ENCODE data around the gene B3GALNT2. TPM values are rescaled to one million over a fixed set of nuclear protein-coding genes. Genes with fewer than 3 reads are reported as not detected.
"Not testable (repeated sequence)": the region's sequence is repeated elsewhere in the genome, so short reads cannot be mapped to it uniquely, and the experiment has no call there.

B3GALNT2 gene
- polyA plus RNA-seq, 4 donors: 2.7 to 17.3 (median 5.5) TPM

DNA sequence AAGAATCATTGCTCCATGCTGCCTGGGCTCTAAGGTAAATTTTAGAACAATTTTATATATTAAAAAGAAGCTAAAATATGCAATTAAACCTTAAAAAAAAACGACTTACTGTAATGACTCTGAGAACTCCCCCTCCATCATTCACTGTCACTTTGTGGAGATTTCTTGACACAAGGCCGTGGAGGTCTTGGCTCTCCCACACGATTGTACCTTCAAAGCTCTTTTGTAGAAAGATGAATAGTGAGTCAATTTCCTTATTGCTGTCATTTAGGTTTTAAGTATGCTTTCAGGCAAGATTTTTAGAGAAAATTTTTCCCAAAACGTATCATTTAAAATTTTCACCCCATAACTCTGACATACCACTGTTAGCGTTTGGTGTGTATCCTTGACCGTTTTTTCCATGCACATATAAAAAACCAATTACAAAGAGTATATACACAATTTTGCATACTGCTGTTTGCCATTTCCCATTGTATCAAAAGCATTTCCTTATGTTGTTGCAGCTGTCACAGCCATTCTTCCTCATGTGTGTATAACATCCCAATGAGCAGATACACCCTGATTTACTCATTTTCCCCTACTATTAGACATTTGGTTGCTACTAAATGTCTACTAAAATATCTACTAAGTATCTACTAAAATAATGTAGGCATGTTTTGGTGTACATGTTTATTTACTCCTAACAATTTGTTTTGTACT lies 33.4 kb downstream of the B3GALNT2 start:
- Histone ChIP-seq H3K27me3 (ENCODE audit: control insufficient read depth in 3 of 3, insufficient read depth in 3 of 3, low read length in 3 of 3) (no peaks in the 10 kb centered on the region), H3K4me3 (ENCODE audit: low read depth in 1 of 3, low read length in 3 of 3) (no peak overlapping the region), H3K27ac (ENCODE audit: low read depth in 1 of 3, low read length in 2 of 3) (no peak overlapping the region), H3K9me3 (ENCODE audit: control insufficient read depth in 2 of 2, insufficient read depth in 1 of 2, low read depth in 1 of 2, low read length in 1 of 2) (no peaks in the 10 kb centered on the region), H3K36me3 (ENCODE audit: control insufficient read depth in 3 of 3, insufficient read depth in 2 of 3, low read depth in 1 of 3, low read length in 3 of 3) (peaks cover 2 to 26% (median 2%) of the 10 kb centered on the region in 3 donors), H3K4me1 (ENCODE audit: control insufficient read depth in 3 of 3, insufficient read depth in 2 of 3, low read depth in 1 of 3, low read length in 2 of 3) (no peaks in the 10 kb centered on the region)
- WGBS, 3 donors: 80 to 81% (median 81%) methylated on average over 6 of the region's 6 CpGs
- DNase-seq (no peak), FAIRE-seq (no peak)

DNA sequence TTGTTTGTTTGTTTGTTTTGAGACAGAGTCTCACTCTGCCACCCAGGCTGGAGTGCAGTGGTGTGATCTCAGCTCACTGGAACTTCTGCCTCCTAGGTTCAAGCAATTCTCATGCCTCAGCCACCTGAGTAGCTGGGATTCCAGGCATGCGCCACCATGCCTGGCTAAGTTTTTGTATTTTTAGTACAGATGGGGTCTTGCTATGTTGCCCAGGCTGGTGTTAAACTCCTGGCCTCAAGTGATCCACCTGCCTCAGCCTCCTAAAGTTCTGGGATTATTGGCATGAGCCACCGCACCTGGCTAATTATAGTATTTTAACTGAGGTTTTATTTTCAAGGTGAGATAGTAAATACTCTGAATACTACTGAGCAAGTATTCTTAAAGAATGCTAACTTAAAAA lies 34.4 kb downstream of the B3GALNT2 start:
- not testable (repeated sequence) for H3K9me3 ChIP-seq (ENCODE audit: control insufficient read depth in 2 of 2, insufficient read depth in 1 of 2, low read depth in 1 of 2, low read length in 1 of 2); FAIRE-seq
- WGBS, 3 donors: 93 to 100% (median 99%) methylated on average over 2 of the region's 2 CpGs

DNA sequence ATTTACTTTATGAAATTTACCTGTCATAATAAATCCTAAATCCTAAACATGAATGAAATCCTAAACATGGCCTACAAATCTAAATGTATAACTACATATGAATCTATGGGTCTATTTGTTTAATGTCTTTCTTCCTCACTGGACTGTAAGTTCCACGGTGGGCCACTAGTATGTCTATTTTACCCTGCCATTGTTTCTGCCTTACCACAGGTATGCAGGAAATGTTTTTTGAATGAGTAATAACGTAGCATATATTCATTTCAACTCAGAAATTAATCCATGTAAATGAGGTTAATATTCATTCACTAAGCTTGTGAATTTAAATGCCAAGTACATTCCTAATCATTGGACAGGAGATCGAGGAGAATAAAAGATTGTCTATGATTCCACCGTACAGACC lies 35.3 kb downstream of the B3GALNT2 start:
- 88 to 98% (median 91%) methylated on average over 4 of the region's 4 CpGs for WGBS, 3 donors
- no peaks in the 10 kb centered on the region for H3K27me3 ChIP-seq (ENCODE audit: control insufficient read depth in 3 of 3, insufficient read depth in 3 of 3, low read length in 3 of 3)
- peaks cover 0 to 5% of the 10 kb centered on the region in 2 donors for H3K9me3 ChIP-seq (ENCODE audit: control insufficient read depth in 2 of 2, insufficient read depth in 1 of 2, low read depth in 1 of 2, low read length in 1 of 2)
- H3K4me1 ChIP-seq (ENCODE audit: control insufficient read depth in 3 of 3, insufficient read depth in 2 of 3, low read depth in 1 of 3, low read length in 2 of 3): no peaks in the 10 kb centered on the region
- DNase-seq (no peak), FAIRE-seq (no peak)
- peaks cover 0 to 24% (median 3%) of the 10 kb centered on the region in 3 donors for H3K36me3 ChIP-seq (ENCODE audit: control insufficient read depth in 3 of 3, insufficient read depth in 2 of 3, low read depth in 1 of 3, low read length in 3 of 3)
- H3K27ac ChIP-seq (ENCODE audit: low read depth in 1 of 3, low read length in 2 of 3): no peak overlapping the region
- no peak overlapping the region for H3K4me3 ChIP-seq (ENCODE audit: low read depth in 1 of 3, low read length in 3 of 3)

More for the DNA sequence above, 34.4 kb downstream of the B3GALNT2 start:
- H3K36me3 ChIP-seq (ENCODE audit: control insufficient read depth in 3 of 3, insufficient read depth in 2 of 3, low read depth in 1 of 3, low read length in 3 of 3): peaks cover 0 to 20% (median 2%) of the 10 kb centered on the region in 3 donors
- not testable (repeated sequence) for DNase-seq; H3K27ac ChIP-seq (ENCODE audit: low read depth in 1 of 3, low read length in 2 of 3); H3K27me3 ChIP-seq (ENCODE audit: control insufficient read depth in 3 of 3, insufficient read depth in 3 of 3, low read length in 3 of 3); H3K4me3 ChIP-seq (ENCODE audit: low read depth in 1 of 3, low read length in 3 of 3); H3K4me1 ChIP-seq (ENCODE audit: control insufficient read depth in 3 of 3, insufficient read depth in 2 of 3, low read depth in 1 of 3, low read length in 2 of 3)

DNA sequence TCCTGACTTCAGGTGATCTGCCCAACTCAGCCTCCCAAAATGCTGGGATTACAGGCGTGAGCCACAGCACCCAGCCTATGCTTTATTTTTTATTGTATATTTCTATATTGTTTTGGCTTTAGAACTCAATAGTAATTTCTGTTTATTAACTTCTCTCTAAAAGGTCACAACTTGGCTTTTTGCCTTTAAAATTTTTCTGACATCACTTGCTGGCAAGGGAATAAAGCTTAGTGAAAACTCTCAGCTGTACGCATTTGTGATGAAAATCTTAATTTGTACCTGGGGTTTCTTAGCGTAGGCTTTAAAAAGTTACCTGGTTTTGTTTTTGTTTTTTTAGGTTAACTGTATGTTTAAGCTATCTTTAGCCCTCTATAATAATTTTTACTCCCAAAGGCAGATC lies 36.2 kb downstream of the B3GALNT2 start:
- no peaks in the 10 kb centered on the region for H3K4me1 ChIP-seq (ENCODE audit: control insufficient read depth in 3 of 3, insufficient read depth in 2 of 3, low read depth in 1 of 3, low read length in 2 of 3)
- FAIRE-seq (no peak), DNase-seq (no peak)
- no peak overlapping the region for H3K4me3 ChIP-seq (ENCODE audit: low read depth in 1 of 3, low read length in 3 of 3)
- WGBS, 3 donors: 79 to 88% (median 81%) methylated on average over 3 of the region's 3 CpGs
- no peaks in the 10 kb centered on the region for H3K27me3 ChIP-seq (ENCODE audit: control insufficient read depth in 3 of 3, insufficient read depth in 3 of 3, low read length in 3 of 3)
- peaks cover 0 to 5% of the 10 kb centered on the region in 2 donors for H3K9me3 ChIP-seq (ENCODE audit: control insufficient read depth in 2 of 2, insufficient read depth in 1 of 2, low read depth in 1 of 2, low read length in 1 of 2)
- H3K27ac ChIP-seq (ENCODE audit: low read depth in 1 of 3, low read length in 2 of 3): no peak overlapping the region
- H3K36me3 ChIP-seq (ENCODE audit: control insufficient read depth in 3 of 3, insufficient read depth in 2 of 3, low read depth in 1 of 3, low read length in 3 of 3): peaks cover 0 to 24% (median 2%) of the 10 kb centered on the region in 3 donors

DNA sequence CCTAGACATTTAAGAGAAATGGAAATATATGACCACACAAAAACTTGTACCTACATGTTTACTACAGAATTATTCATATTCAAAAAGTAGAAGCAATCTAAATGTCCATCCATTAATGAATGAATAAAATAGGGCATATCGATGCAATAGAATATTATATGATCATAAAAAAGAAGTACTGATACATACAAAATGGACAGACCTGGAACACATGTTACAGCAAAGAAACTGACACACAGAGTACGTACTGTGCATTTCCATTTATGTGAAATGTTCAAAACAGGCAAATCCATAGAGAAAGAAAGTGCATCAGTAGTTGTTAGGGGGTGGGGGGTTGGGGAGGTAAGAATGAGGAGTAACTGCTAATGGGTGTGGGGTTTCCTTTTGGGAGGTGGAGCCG lies 39.2 kb downstream of the B3GALNT2 start:
- no peak for DNase-seq
- H3K9me3 ChIP-seq (ENCODE audit: control insufficient read depth in 2 of 2, insufficient read depth in 1 of 2, low read depth in 1 of 2, low read length in 1 of 2): peaks cover 0 to 5% of the 10 kb centered on the region in 2 donors
- H3K4me1 ChIP-seq (ENCODE audit: control insufficient read depth in 3 of 3, insufficient read depth in 2 of 3, low read depth in 1 of 3, low read length in 2 of 3): no peaks in the 10 kb centered on the region
- 90 to 94% (median 93%) methylated on average over 3 of the region's 3 CpGs for WGBS, 3 donors
- H3K27ac ChIP-seq (ENCODE audit: low read depth in 1 of 3, low read length in 2 of 3): no peak overlapping the region
- no peak overlapping the region for H3K4me3 ChIP-seq (ENCODE audit: low read depth in 1 of 3, low read length in 3 of 3)
- no peak for FAIRE-seq
- H3K27me3 ChIP-seq (ENCODE audit: control insufficient read depth in 3 of 3, insufficient read depth in 3 of 3, low read length in 3 of 3): no peaks in the 10 kb centered on the region
- peaks cover 0 to 16% (median 2%) of the 10 kb centered on the region in 3 donors for H3K36me3 ChIP-seq (ENCODE audit: control insufficient read depth in 3 of 3, insufficient read depth in 2 of 3, low read depth in 1 of 3, low read length in 3 of 3)

DNA sequence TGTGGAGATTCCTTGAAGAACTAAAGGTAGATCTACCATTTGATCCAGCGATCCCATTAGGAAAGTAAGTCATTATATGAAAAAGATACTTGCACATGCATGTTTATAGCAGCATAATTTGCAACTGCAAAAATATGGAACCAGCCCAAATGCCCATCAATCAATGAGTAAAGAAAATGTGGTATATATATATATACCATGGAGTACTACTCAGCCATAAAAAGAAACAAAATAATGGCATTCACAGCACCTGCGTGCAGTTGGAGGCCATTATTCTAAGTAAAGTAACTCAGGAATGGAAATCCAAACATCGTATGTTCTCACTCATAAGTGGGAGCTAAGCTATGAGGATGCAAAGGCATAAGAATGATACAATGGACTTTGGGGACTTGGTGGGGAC lies 41.4 kb downstream of the B3GALNT2 start:
- not testable (repeated sequence) for DNase-seq; H3K36me3 ChIP-seq (ENCODE audit: control insufficient read depth in 3 of 3, insufficient read depth in 2 of 3, low read depth in 1 of 3, low read length in 3 of 3); H3K9me3 ChIP-seq (ENCODE audit: control insufficient read depth in 2 of 2, insufficient read depth in 1 of 2, low read depth in 1 of 2, low read length in 1 of 2); H3K4me3 ChIP-seq (ENCODE audit: low read depth in 1 of 3, low read length in 3 of 3); H3K4me1 ChIP-seq (ENCODE audit: control insufficient read depth in 3 of 3, insufficient read depth in 2 of 3, low read depth in 1 of 3, low read length in 2 of 3); H3K27ac ChIP-seq (ENCODE audit: low read depth in 1 of 3, low read length in 2 of 3); H3K27me3 ChIP-seq (ENCODE audit: control insufficient read depth in 3 of 3, insufficient read depth in 3 of 3, low read length in 3 of 3); FAIRE-seq
- 97 to 99% (median 98%) methylated on average over 3 of the region's 3 CpGs for WGBS, 3 donors

DNA sequence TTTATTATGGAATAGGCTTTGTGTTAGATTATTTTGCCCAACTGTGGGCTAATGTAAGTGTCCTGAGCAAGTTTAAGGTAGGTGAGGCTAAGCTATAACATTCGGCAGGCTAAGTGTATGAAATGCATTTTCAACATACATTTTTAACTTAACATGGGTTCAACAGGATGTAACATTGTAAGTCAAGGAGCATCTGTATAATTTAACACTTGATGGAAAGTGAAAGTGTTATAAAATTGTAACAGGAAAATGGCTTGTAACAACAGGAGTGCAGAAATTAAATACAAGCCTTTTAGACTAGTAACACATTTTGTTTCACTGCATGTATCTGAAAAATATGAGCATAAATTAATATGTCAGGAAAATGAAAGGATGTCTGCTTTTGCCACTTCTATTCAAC lies 42.3 kb downstream of the B3GALNT2 start:
- Histone ChIP-seq H3K4me3 (ENCODE audit: low read depth in 1 of 3, low read length in 3 of 3) (no peak overlapping the region), H3K36me3 (ENCODE audit: control insufficient read depth in 3 of 3, insufficient read depth in 2 of 3, low read depth in 1 of 3, low read length in 3 of 3) (peaks cover 2 to 7% (median 2%) of the 10 kb centered on the region in 3 donors), H3K27me3 (ENCODE audit: control insufficient read depth in 3 of 3, insufficient read depth in 3 of 3, low read length in 3 of 3) (no peaks in the 10 kb centered on the region), H3K4me1 (ENCODE audit: control insufficient read depth in 3 of 3, insufficient read depth in 2 of 3, low read depth in 1 of 3, low read length in 2 of 3) (no peaks in the 10 kb centered on the region), H3K9me3 (ENCODE audit: control insufficient read depth in 2 of 2, insufficient read depth in 1 of 2, low read depth in 1 of 2, low read length in 1 of 2) (peaks cover 0 to 5% of the 10 kb centered on the region in 2 donors), H3K27ac (ENCODE audit: low read depth in 1 of 3, low read length in 2 of 3) (no peak overlapping the region)
- 71 to 94% (median 76%) methylated on average over 1 of the region's 1 CpG for WGBS, 3 donors
- no peak for FAIRE-seq
- no peak for DNase-seq

DNA sequence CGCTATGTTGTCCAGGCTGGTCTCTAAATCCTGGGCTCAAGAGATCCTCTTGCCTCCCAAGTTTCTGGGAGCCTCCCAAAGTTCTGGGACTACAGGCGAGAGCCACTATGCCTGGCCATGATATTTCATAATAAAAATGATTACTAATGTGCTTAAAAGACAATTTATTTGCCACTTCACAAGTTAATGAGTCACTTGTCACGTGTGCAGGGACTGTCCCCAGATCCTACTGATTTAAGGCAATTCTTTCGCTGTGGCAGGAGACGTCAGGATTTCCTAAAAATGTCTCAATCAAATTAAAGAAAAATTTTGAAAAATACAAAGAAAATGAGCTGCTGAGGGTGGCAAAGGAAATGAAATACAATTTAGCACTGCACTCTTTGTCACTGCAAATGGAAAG lies 43.5 kb downstream of the B3GALNT2 start:
- Histone ChIP-seq H3K36me3 (ENCODE audit: control insufficient read depth in 3 of 3, insufficient read depth in 2 of 3, low read depth in 1 of 3, low read length in 3 of 3) (peaks cover 2 to 10% (median 2%) of the 10 kb centered on the region in 3 donors), H3K27ac (ENCODE audit: low read depth in 1 of 3, low read length in 2 of 3) (no peak overlapping the region), H3K9me3 (ENCODE audit: control insufficient read depth in 2 of 2, insufficient read depth in 1 of 2, low read depth in 1 of 2, low read length in 1 of 2) (peaks cover 0 to 5% of the 10 kb centered on the region in 2 donors), H3K4me3 (ENCODE audit: low read depth in 1 of 3, low read length in 3 of 3) (no peak overlapping the region), H3K27me3 (ENCODE audit: control insufficient read depth in 3 of 3, insufficient read depth in 3 of 3, low read length in 3 of 3) (no peaks in the 10 kb centered on the region), H3K4me1 (ENCODE audit: control insufficient read depth in 3 of 3, insufficient read depth in 2 of 3, low read depth in 1 of 3, low read length in 2 of 3) (no peaks in the 10 kb centered on the region)
- DNase-seq (no peak), FAIRE-seq (no peak)
- whole genome bisulfite sequencing, 3 donors: 87 to 91% (median 88%) methylated on average over 5 of the region's 5 CpGs

DNA sequence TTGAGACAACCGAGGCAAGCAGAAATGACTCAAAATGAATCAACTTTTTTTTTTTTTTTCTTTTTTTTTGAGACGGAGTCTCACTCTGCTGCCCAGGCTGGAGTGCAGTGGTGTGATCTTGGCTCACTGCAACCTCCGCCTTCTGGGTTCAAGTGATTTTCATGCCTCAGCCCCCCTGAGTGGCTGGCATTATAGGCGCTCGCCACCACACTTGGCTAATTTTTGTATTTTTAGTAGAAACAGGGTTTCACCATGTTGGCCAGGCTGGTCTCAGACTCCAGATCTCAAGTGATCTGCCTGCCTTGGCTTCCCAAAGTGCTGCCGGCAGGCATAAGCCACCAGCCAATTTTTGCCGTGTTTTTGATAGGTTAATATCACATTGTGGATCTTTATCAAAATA lies 46.4 kb downstream of the B3GALNT2 start:
- WGBS, 3 donors: 96 to 99% (median 97%) methylated on average over 7 of the region's 7 CpGs
- not testable (repeated sequence) for H3K4me3 ChIP-seq (ENCODE audit: low read depth in 1 of 3, low read length in 3 of 3); FAIRE-seq; H3K9me3 ChIP-seq (ENCODE audit: control insufficient read depth in 2 of 2, insufficient read depth in 1 of 2, low read depth in 1 of 2, low read length in 1 of 2); H3K27ac ChIP-seq (ENCODE audit: low read depth in 1 of 3, low read length in 2 of 3); H3K27me3 ChIP-seq (ENCODE audit: control insufficient read depth in 3 of 3, insufficient read depth in 3 of 3, low read length in 3 of 3); H3K4me1 ChIP-seq (ENCODE audit: control insufficient read depth in 3 of 3, insufficient read depth in 2 of 3, low read depth in 1 of 3, low read length in 2 of 3); DNase-seq
- H3K36me3 ChIP-seq (ENCODE audit: control insufficient read depth in 3 of 3, insufficient read depth in 2 of 3, low read depth in 1 of 3, low read length in 3 of 3): peaks cover 0 to 17% (median 2%) of the 10 kb centered on the region in 3 donors
